Measurements from ENCODE around the gene LRRC4C. TPM values are rescaled to one million over a fixed set of nuclear protein-coding genes. Genes with fewer than 3 reads are reported as not detected.

LRRC4C gene
- total RNA-seq, 2 donors from 2014 or later, result 1.3 TPM; not detected in 1

GRCh38 chr11:40291741-40292140 is 1167.7 kb downstream of the LRRC4C start:
- Histone ChIP-seq H3K36me3 (replicated peaks in 1 of 2; ENCODE audit: insufficient read depth in 1 of 2, low read depth in 2 of 2) (no peaks in the 10 kb centered on the region), H3K27ac (no peak overlapping the region), H3K4me1 (peaks cover 7% of the 10 kb centered on the region), H3K4me3 (no peak overlapping the region), H3K9me3 (no peaks in the 10 kb centered on the region), H3K27me3 (no peaks in the 10 kb centered on the region)
- WGBS, 2 donors, result 37 to 60% methylated on average over 7 of the region's 7 CpGs
- no peak for DNase-seq
- no peak for ATAC-seq
- intact Hi-C loops (cut with DNase I), result no loop called here
- TF ChIP-seq CTCF (IDR thresholded peaks at IDR 0.05) (no peak), POLR2A (IDR thresholded peaks at IDR 0.05) (no peak)

GRCh38 chr11:40291329-40291728 is 1168.1 kb downstream of the LRRC4C start:
- H3K36me3 ChIP-seq (replicated peaks in 1 of 2; ENCODE audit: insufficient read depth in 1 of 2, low read depth in 2 of 2), result no peaks in the 10 kb centered on the region
- peaks cover 7% of the 10 kb centered on the region for H3K4me1 ChIP-seq
- H3K27ac ChIP-seq, result no peak overlapping the region
- WGBS, 2 donors, result 33 to 49% methylated on average over 3 of the region's 3 CpGs
- no peak for DNase-seq
- H3K4me3 ChIP-seq, result no peak overlapping the region
- no peak for TF ChIP-seq CTCF (IDR thresholded peaks at IDR 0.05)
- TF ChIP-seq POLR2A (IDR thresholded peaks at IDR 0.05), result no peak
- intact Hi-C loops (cut with DNase I), result no loop called here
- no peaks in the 10 kb centered on the region for H3K27me3 ChIP-seq
- no peaks in the 10 kb centered on the region for H3K9me3 ChIP-seq
- no peak for ATAC-seq

GRCh38 chr11:40290171-40290631 is 1169.3 kb downstream of the LRRC4C start:
- 34 to 38% methylated on average over 2 of the region's 2 CpGs for WGBS, 2 donors

GRCh38 chr11:40289370-40289769 is 1170.1 kb downstream of the LRRC4C start:
- peaks cover 7% of the 10 kb centered on the region for H3K4me1 ChIP-seq
- H3K36me3 ChIP-seq (replicated peaks in 1 of 2; ENCODE audit: insufficient read depth in 1 of 2, low read depth in 2 of 2), result no peaks in the 10 kb centered on the region
- H3K27ac ChIP-seq, result no peak overlapping the region
- DNase-seq, result no peak
- no peaks in the 10 kb centered on the region for H3K9me3 ChIP-seq
- ATAC-seq, result no peak
- no peak for TF ChIP-seq CTCF (IDR thresholded peaks at IDR 0.05)
- H3K4me3 ChIP-seq, result no peak overlapping the region
- intact Hi-C loops (cut with DNase I), result no loop called here
- no peaks in the 10 kb centered on the region for H3K27me3 ChIP-seq
- WGBS, 2 donors, result 72 to 76% methylated on average over 2 of the region's 2 CpGs

More at GRCh38 chr11:40290171-40290631, 1169.3 kb downstream of the LRRC4C start:
- no peaks in the 10 kb centered on the region for H3K9me3 ChIP-seq
- ATAC-seq (no peak), DNase-seq (no peak)
- H3K27me3 ChIP-seq, result no peaks in the 10 kb centered on the region
- no peak overlapping the region for H3K27ac ChIP-seq
- peaks cover 7% of the 10 kb centered on the region for H3K4me1 ChIP-seq
- intact Hi-C loops (cut with DNase I), result no loop called here
- TF ChIP-seq POLR2A (IDR thresholded peaks at IDR 0.05) (no peak), CTCF (IDR thresholded peaks at IDR 0.05) (no peak)
- no peaks in the 10 kb centered on the region for H3K36me3 ChIP-seq (replicated peaks in 1 of 2; ENCODE audit: insufficient read depth in 1 of 2, low read depth in 2 of 2)
- H3K4me3 ChIP-seq, result no peak overlapping the region
